Stimulated activated CD4-positive, alpha-beta T cell treated with anti-CD3 and anti-CD28 coated beads, Interleukin-15, amount 100 ng/mL, for 24 hours (primary cell): ENCODE data around the gene LPGAT1.

Source experiments
- DNase-seq: peaks from one replicate; pipeline ENCODE4 v3.0.0-alpha.2; 2020

The LPGAT1 gene

DNA sequence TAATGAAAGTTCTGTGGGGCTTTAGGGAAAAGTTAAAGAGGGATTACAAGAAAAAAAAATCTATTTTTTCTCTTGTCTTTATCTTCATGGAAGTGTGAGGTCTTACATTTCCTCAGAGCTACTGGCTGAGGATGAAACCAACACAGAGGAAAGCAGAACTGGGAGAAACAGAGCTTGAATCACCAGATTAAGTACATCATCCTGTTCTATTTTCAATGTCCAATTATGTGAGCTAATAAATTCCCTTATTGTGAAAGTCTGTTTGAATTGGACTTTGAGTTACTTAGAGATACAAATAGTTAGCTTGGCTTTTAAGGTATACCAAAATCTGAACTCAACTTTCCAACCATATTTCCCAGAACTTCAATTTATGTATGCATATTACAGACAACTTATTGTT, 69.2 kb downstream of the LPGAT1 start:
- no peak for DNase-seq

DNA sequence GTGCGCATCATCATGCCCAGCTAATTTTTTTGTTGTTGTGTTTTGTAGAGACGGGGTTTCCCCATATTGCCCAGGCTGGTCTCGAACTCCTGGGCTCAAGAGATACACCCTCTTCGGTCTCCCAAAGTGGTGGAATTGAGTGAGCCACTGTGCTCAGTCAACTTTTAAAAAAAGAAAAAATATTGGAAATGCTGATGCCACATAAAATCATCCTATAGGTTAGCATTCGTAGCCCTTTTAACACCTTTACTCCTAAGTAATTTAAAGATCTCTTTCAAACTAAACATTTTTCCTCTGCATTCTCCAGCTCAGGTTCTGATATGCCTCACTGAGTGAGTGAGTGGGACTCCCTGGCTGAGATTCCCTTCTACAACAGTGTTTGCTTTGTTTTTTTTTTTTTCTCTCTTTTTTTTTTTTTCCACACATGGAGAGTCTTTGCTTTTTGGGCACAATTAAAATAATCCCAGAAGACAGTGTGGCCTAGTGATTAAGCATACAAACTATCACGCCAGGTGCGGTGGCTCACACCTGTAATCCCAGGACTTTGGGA, 74.0 kb downstream of the LPGAT1 start:
- no peak for DNase-seq

- DNase-seq = no peak
Observed at GRCh38 chr1:211753649-211754251, 76.8 kb downstream of the LPGAT1 start.

DNA sequence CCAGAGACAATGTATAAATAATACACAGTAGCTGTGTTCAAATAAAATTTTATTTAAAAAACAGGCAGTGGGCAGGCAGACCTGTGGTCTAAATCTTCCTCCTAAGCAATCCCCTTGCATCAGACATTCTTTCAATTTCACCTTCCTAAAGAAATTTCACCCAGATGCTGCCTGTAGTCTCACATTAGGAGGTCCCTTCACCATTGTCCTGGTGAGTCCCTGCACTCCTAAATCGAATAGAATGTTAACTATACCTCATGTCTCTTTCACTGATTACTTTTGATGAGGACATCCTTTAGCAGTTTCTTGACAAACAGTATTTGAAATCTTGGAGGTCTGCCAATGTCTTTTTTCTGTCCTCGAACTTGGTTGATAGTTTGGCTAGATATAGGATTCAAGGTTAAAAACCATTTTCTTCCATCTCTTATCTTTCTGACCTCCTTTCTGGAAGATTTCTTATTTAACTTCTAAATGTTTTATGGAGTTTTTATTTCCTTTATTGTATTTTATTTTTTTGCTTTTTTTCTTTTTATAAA, 77.5 kb downstream of the LPGAT1 start:
- DNase-seq = no peak

DNA sequence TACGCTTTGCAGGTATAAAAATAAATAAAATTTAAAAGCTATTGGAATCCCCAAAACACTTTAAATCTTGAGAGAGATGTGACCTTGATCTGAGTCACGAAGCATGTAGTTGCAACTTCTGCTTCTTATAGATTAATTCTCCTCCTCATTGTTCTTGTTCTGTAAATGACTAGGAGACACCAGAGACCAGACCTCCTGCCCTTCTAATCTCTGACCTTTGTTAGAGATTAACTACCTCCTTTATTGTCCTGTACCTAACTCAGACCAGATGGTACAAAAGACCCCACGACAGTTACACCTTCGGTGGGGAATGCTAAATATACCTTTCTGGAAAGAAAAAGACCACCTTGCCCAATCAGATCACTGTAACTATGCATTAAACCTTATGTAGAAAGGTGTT, 78.2 kb downstream of the LPGAT1 start:
- DNase-seq = no peak

- no peak for DNase-seq
Observed at GRCh38 chr1:211751438-211751837, 79.1 kb downstream of the LPGAT1 start.

GRCh38 chr1:211750599-211750998, 80.0 kb downstream of the LPGAT1 start:
- no peak for DNase-seq

- no peak for DNase-seq
Observed at GRCh38 chr1:211749251-211749650, 81.3 kb downstream of the LPGAT1 start.

DNA sequence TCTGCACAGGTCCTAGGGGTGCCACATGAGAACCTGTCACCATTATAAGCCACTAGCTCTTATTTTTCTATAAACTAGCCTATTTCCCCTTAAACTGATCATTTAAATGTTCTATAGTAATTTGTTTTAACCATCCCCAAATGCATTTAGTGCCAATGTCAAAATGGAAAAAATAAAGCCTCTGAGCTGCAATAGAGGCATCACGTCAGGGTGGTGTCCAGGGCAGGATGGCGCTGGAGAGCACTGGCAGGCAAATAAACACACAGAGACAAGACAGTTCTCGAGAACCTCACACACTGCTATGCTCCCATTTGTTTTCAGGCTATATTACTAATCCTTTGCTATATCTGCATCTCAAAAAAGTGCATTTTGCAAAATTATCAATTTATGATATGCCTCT, 81.8 kb downstream of the LPGAT1 start:
- DNase-seq = no peak

DNA sequence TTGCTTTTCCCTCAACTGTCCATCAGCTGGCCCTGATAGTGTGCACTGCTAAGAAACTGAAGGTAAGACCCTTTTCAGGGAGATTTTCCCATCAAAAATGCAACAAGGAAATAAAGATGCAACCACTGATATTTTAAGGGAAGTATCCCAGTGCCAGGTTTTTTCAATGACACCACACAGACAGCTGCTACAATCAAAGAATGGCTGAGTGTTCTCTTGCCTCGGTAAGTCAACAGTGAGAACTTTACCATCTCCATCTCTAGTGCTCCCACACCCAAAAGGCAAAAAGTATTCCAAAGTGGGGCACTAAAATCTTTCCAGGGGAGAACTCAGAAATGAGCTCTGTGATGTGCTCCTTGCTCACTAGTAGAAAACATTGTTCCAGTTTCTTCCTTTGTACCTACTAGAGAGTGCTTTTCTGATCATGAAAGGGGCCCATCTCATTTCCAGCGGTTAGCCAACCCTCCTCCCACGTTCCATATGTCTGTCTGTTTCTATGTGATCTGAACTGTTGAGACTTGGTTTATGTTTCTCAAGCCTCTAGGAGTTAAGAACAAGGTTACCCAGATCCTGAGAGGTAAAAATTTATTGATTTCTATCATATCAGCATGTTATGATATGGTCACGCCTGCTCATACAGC, 87.6 kb downstream of the LPGAT1 start:
- no peak for DNase-seq

DNA sequence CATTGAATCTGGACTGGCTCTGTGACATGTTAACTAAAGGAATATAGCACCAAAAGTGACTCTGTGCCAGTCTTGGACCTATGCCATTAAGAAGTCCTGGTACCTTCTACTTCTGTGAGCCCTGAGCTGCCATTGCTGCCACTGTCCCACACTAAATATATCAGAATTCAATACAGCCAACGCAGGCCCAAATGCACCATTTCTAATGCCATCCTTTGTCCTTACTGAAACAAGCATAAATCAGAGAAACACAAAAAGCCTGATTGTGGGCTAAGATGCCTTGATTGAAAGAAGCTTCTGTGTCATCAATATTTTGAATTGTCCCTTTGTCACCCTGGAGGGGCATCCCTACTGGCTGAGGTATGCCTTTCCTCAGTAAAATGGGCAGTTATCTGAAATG, 88.3 kb downstream of the LPGAT1 start:
- no peak for DNase-seq

DNA sequence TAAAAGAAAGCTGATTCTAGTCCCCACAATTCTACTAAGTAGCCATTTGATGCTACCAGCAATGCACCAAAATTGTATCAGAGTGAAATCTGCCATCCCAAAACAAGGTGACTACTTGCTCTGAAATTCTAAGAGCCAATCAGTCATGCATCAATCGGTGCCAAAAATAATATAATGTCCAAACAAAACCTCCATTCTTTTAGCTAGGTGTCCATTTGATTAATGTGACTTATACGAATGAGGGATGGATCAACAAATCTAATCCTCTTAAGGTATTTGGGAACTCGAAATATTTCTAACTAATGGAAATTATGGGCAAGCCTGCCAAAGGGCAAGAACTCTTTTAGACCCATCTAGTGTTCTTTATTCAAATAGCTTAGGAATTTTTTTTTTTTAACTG, 88.8 kb downstream of the LPGAT1 start:
- no peak for DNase-seq

DNA sequence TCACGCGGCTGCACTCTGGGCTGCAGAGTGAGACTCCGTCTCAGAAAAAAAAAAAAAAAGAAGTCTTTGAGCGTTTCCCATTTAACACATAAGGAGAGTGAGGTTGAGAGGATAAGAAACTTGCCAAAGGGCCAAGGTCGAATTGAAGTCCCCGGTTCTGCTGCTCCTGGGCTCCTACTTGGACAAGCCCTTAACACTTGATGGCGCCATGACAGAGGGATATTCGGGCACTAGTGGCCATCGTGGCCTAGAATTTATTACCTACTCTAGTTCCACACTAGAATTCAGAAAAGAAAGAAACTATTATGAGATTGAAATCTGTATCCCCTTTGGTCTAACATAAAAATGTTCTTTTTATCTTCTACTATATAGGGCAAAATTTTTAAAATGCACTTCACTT, 89.4 kb downstream of the LPGAT1 start:
- DNase-seq = no peak

DNA sequence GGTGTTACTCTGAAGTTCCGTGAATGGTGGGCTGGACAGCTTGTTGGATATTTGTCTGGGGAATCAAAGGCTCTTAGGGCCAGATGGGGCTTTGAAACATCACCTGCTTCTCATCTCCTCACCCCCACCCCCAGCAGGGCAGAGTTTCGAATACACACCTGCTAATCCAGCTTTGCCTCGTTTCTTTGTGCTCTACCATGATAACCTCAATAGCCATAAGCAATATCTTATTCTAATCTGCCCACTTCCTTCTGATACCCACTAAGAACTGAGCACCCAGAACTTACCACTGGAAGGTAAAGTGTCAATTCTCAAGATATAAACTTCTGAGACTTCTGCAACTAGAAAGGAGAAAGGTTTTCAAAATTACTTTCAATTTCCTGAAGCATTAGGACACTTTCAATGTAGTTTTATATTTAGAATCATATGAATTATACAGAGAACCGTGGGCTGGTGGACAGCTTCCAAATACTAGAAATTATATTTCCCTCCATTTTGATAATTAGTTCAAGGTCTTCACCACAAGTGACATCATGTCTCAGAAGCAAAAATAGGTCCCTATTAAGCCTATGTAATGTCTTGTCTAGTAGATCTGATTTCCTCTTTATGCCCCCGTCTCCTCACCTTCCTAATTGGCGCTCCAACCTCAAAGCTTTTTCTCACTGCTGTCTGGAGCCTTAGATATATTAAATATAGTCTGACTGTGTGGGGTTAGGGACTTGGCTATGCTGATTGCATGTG, 90.7 kb downstream of the LPGAT1 start:
- DNase-seq = no peak

GRCh38 chr1:211738691-211739301, 91.8 kb downstream of the LPGAT1 start:
- DNase-seq = peak; percentile 31

DNA sequence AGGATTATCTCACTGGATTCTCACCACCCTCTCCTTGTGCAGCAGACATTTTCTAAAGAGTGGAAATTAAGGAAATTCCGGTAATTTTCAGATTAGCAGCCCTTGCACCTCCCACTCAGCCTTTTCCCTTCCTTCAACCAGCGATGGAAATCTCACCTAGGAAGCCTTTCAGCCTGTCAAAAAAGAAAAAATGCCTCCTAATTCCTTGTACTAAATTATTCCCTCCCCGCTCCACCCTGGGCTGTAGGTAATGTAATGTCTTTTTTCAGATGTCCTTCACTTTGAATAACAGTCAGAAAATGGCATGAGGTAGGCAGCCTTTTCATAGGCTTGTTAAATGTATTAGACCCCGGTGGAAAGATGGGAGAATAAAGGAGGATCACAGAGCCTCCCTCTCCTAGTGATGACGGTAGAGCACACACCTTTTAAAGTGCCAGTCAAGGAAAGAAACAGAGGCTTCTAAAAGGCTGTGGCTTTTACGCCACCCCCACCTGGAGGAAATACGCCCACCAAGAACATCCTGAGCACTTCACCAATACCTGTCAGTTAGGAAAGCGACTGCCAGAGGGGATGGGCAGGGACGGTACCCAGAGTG, 92.4 kb downstream of the LPGAT1 start:
- DNase-seq = peak; percentile 14

DNA sequence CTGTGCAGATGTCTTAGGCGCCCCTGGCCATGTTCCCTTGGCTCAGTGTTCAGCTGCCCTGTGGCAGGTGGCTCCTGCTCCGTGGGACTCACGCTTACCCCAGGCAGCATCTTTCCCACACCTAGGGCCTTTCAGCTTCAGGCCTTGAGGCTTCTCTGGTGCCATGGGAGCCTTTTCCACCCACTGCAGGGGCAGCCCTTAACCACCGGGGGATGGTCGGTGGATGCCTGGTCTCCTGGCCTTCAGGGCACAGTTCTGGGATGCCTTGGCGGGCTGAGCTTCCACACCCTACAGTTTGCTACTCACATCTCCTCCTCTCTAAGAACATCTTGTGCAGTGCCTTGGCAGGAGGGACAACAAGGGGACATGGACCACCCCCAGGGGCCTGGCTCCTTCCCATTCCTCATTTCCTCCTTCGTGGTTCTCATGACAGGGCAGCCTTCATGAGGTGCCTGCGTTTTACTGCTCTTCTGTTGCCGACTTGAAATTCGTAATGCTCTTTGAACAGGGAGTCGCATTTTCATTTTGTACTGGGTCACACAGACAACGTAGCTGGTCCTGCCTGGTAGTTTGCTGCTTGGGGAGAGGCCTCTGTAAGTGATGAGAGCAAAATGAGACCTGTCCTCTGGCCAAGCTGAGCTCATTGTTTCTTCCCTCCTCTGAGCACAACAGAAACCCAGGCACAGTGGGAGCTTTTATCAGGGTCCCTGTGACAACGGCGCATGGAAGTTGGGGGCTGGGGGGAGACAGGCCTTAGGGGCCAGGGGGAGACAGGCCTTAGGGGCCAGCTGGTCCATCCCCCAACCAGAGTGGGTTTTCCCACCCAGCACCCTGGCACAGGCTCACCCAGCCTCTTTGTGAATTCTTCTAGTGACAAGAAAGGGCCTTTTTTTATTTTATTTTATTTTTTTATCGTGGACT, 93.2 kb downstream of the LPGAT1 start:
- no peak for DNase-seq

DNA sequence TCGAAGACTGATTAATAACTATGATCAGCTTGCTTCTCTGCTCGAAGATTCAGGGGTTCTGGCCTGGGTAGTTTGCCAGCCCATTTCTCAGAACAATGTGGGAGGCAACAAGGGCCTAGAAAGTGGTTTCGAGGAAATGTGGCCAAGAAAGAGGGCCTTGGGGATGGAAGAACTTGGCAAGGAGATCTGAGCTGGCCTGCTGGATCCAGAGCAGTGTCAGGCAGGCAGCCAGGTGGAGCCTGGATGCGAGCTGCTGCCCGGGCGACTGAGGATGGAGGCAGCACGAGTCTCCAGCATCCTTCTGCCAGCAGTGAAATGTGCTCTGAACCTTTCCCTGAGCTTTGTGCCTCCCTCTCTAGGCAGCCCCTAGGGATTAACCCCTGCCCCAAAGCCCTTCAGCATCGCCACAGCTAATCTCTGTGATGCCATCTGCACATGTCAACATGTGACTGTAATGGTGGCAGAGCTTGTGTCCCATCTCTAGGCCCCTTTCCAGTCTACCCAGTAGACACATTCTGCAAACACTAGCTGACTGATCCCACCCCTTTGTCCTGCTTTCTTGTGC, 94.1 kb downstream of the LPGAT1 start:
- DNase-seq = no peak

DNA sequence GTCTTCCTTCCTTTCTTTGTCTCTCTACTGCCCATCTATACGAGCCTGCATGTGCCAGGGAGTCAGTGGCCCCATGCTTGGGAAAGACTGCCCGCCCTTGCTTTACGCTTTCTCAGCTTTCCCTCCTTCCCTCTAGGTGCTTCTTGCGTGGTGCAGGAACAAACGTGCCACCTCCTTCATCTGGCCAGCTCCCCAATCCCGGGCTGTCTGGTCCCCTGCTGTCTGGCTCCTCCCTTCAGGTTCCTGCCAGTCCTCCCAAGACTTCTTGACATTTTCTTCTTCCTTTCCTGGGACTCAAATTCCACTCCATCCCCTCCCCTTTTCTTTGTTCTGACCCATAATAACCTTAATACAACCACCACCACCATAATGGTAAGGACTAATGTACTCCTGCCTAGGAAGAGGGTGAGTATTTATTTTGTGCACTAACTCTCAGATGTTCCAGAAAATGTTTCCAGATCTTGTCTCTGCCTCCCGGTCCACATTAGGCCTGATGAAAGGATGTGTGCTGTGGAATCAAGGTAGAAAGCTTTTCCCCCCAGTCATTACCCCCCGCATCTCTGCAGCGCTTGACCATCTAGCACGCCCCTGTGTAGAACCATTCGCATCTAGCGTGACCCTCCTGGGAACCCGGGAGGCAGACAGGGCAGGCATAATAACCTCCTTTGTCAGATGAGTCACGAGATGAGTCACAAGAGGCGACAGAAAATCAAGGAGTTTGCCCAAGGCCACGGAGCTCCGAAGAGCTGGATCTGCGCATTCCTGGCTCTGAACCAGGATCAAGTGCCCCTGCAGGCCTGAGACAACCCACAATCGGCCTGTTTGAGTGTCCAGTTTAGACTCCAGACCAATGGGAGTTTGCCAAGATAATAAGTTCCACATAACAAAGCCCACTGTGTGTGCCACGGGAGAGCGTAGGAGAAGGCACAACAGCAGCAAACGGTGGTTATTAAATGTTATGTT, 95.1 kb downstream of the LPGAT1 start:
- no peak for DNase-seq

- no peak for DNase-seq
Observed at GRCh38 chr1:211734791-211735190, 95.8 kb downstream of the LPGAT1 start.
